Brain microvascular endothelial cell (primary cell): ENCODE results near the gene NFAM1.
A peak's percentile ranks its signal among the peaks of the same experiment; 100 is the strongest.

Source experiments
- DNase-seq: peaks from one replicate; pipeline ENCODE4 v3.0.0-alpha.2; 2020
- H3K27ac ChIP-seq: fragments of 250-450 bp; sonication (Bioruptor Pico); 2 replicates; pipeline ENCODE4 v1.5.1; 2020; ENCODE audit warnings: mild to moderate bottlenecking, moderate library complexity
- H3K27me3 ChIP-seq: fragments of 250-450 bp; sonication (Bioruptor Pico); replicated peaks from 2 replicates; pipeline ENCODE4 v1.5.1; 2020; ENCODE audit warnings: mild to moderate bottlenecking
- H3K36me3 ChIP-seq: fragments of 250-450 bp; sonication (Bioruptor Pico); replicated peaks from 2 replicates; pipeline ENCODE4 v1.5.1; 2020; ENCODE audit warnings: mild to moderate bottlenecking
- H3K4me3 ChIP-seq: 2 replicates; pipeline ENCODE4 v1.5.1; 2011; ENCODE audit warnings: low read depth, mild to moderate bottlenecking, control low read depth, low read length, moderate library complexity
- in situ Hi-C: cut with HindIII; loops from 2 replicates; pipeline ENCODE4 v1.10.0; 2017; ENCODE audit warnings: low sequenced_read_pairs, low pct_ligation_motif_present
- TF ChIP-seq, protein P1 (sequence below): IDR thresholded peaks from 2 replicates; pipeline ENCODE4 v1.5.1; 2011; ENCODE audit warnings: low read depth, mild to moderate bottlenecking, moderate library complexity, low read length, control low read depth, inconsistent platforms; ENCODE audit errors: missing control alignments

Gene NFAM1

GRCh38 chr22:42369250-42370041, 62.8 kb downstream of the NFAM1 start:
- in situ Hi-C loops = no loop called here
- Histone ChIP-seq H3K4me3 (peak overlapping the region; percentile 58), H3K36me3 (no peaks in the 10 kb centered on the region), H3K27me3 (peaks cover 31% of the 10 kb centered on the region), H3K27ac (no peak overlapping the region)
- peak; percentile 85 for DNase-seq
- TF ChIP-seq, protein P1, sequence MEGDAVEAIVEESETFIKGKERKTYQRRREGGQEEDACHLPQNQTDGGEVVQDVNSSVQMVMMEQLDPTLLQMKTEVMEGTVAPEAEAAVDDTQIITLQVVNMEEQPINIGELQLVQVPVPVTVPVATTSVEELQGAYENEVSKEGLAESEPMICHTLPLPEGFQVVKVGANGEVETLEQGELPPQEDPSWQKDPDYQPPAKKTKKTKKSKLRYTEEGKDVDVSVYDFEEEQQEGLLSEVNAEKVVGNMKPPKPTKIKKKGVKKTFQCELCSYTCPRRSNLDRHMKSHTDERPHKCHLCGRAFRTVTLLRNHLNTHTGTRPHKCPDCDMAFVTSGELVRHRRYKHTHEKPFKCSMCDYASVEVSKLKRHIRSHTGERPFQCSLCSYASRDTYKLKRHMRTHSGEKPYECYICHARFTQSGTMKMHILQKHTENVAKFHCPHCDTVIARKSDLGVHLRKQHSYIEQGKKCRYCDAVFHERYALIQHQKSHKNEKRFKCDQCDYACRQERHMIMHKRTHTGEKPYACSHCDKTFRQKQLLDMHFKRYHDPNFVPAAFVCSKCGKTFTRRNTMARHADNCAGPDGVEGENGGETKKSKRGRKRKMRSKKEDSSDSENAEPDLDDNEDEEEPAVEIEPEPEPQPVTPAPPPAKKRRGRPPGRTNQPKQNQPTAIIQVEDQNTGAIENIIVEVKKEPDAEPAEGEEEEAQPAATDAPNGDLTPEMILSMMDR = no peak

DNA sequence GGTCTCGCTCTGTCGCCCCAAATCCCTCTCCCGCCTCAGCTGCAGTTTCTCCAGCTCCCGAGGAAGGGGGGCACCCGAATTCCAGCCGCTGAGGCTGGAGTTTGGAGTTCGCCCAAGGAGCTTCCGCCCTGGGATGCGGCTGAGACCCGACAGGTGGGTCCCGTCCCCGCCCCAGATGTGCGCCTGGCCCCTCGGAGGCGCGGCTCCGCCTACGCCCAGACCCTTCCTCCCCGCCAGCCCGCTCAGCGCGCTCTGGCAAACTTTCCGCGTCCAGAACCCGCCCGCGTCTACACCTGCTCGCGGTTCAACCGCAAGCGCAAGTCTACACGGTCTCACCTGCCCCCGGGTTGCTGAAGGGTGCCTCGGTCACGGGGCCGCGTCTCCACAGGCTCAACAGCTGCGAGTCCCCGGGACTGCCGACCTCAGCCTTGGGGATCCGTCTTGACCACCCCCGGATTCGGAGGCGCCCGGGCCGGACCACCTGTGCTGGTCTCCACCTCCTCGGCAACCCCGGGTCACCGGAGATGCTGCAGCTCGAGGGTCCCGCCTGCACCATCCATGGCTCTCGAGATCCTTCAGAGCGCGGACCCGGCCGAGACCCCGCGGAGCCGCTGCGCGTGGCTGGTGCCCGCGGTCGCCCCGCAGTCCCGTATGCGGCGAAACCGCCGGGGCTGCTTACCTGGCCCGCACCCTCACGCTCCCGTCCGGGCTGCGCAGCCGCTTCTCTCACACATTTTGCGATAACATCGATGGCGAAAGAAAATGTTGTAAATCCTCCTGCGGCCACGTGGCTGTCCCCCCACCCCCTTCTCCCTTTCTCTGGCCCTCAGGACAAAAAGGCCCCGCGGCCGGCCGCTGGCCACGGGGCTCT, 63.6 kb downstream of the NFAM1 start:
- Histone ChIP-seq H3K4me3 (peak overlapping the region; percentile 29), H3K27ac (no peak overlapping the region), H3K36me3 (no peaks in the 10 kb centered on the region), H3K27me3 (peaks cover 31% of the 10 kb centered on the region)
- in situ Hi-C loops = no loop called here
- DNase-seq = no peak
- TF ChIP-seq, protein P1 = no peak

- no peak overlapping the region for H3K27ac ChIP-seq
- H3K27me3 ChIP-seq = peaks cover 31% of the 10 kb centered on the region
- in situ Hi-C loops = no loop called here
- no peak overlapping the region for H3K4me3 ChIP-seq
- H3K36me3 ChIP-seq = no peaks in the 10 kb centered on the region
- DNase-seq = no peak
- TF ChIP-seq, protein P1 = no peak
These were observed 64.2 kb downstream of the NFAM1 start for GRCh38 chr22:42367980-42368378.

DNA sequence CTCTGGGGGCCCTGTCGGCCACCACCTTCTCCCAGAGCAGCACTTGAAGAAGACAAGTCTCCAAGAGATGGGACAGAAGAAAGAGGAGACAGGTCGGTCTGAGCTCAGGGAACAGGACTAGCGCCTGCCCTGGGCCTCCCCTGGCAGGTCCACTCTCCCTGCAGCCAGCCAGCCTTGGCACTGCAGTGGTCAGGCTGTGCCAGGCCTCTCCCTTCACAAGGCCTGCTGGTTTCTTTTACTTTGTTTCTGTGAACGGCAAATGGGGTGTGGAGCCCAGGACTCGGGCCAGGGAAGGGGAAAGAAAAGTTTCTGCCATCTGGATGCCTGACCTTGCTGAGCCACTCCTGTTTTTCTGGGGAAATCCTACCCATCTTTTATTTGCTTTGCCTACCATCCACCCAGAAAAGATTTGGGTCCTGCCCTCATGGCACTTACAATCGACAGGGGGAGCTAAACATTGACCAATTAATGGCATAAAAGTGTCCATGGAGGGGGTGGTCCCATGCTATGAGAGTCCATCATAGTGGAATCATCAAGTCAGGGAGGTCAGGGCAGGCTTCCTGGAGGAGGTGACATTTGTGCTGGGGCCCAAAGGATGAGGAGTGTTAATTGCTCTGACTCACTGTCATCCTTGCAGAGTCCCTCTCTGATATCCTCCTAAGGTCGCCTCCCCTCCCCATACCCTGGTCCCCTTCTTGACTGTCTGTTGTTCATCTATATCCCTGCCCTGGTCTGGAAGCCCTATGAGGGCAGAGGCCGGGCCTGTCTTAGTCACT, 65.2 kb downstream of the NFAM1 start:
- in situ Hi-C loops = no loop called here
- Histone ChIP-seq H3K27me3 (peaks cover 31% of the 10 kb centered on the region), H3K36me3 (no peaks in the 10 kb centered on the region), H3K4me3 (no peak overlapping the region), H3K27ac (no peak overlapping the region)
- DNase-seq = no peak
- TF ChIP-seq, protein P1 = no peak

- DNase-seq = no peak
These were observed 66.1 kb downstream of the NFAM1 start for GRCh38 chr22:42365942-42366695.

More at GRCh38 chr22:42365942-42366695, 66.1 kb downstream of the NFAM1 start:
- H3K27me3 ChIP-seq = peaks cover 31% of the 10 kb centered on the region
- TF ChIP-seq, protein P1 = no peak
- no peak overlapping the region for H3K27ac ChIP-seq
- no peaks in the 10 kb centered on the region for H3K36me3 ChIP-seq
- in situ Hi-C loops = no loop called here
- H3K4me3 ChIP-seq = no peak overlapping the region
